Stimulated activated CD8-positive, alpha-beta memory T cell treated with anti-CD3 and anti-CD28 coated beads, Interleukin-12 subunit alpha, Interleukin-12 subunit beta, amount 100 ng/mL, for 24 hours (primary cell): Measurements from ENCODE around the gene PFKP.

Source experiments
- DNase-seq: peaks from one replicate; pipeline ENCODE4 v3.0.0-alpha.2; 2020; ENCODE audit errors: extremely low read depth

PFKP gene

DNA sequence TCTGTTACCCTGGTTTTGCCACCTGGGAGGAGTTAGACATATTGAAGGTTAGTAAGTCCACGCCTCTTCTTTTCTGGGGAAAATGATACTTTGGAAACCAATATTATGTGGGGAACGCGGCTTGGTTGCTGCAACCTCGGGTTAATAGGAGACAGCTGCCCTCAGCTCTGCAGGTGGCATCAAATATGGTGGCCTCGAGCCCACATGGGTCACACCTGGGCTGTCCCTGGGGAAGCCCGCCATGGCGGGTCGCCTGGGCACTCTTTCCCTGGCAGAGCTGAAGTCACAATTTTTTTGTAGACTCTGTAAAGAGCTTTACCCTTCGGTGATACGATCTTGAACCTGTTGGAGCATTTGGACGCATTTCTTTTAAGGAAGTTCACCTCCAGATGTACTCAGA lies 2.5 kb downstream of the PFKP start:
- no peak for DNase-seq

- DNase-seq = no peak
These were observed 4.3 kb downstream of the PFKP start for GRCh38 chr10:3071405-3072198.

GRCh38 chr10:3072641-3073360 lies 5.5 kb downstream of the PFKP start:
- no peak for DNase-seq

- DNase-seq = no peak
These were observed 6.9 kb downstream of the PFKP start for GRCh38 chr10:3074145-3074665.

- no peak for DNase-seq
These were observed 7.7 kb downstream of the PFKP start for GRCh38 chr10:3074985-3075600.

DNA sequence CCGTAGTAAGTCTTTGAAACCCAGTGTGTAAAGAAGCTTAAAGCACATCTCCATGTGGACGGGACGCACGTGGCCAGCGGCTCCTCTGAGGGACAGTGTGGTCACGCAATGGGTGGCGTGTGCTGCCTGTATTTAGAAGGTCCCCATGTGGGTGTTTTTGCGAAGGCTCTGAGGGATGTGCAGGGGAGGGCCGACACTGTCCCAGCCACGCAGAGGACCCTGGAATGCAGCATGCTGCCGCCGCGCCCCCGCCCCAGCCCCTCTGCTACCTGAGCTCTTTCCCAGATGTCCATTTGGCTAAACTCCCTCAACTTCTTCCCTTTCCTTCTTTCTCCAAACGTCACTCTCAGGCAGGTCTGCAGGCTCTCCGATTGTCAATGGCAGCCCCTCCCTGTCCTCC lies 8.8 kb downstream of the PFKP start:
- no peak for DNase-seq

DNA sequence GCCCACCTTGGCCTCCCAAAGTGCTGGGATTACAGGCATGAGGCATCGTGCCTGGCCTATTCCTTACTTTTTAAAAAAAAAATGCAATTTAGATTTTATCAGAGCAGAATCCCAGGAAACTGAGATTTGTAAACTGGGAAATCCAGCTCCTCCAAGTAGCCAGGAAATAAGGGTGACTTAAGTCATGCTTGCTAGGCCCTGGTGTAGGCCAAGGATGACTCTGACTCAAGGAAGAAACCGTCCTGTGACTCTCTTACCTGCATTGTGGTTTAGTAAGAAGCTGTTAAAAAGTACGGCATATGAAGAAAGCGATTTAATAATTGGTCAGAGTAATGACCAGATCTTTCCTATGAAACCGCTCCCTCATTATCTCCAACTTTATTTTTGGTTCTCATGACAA lies 10.2 kb downstream of the PFKP start:
- no peak for DNase-seq

GRCh38 chr10:3077940-3078630 lies 10.7 kb downstream of the PFKP start:
- no peak for DNase-seq

GRCh38 chr10:3081383-3081981 lies 14.1 kb downstream of the PFKP start:
- no peak for DNase-seq

GRCh38 chr10:3082290-3082689 lies 14.9 kb downstream of the PFKP start:
- DNase-seq = no peak

- no peak for DNase-seq
These were observed 18.6 kb downstream of the PFKP start for GRCh38 chr10:3085785-3086567.

- DNase-seq = no peak
These were observed 23.0 kb downstream of the PFKP start for GRCh38 chr10:3090388-3090787.

- no peak for DNase-seq
These were observed 23.8 kb downstream of the PFKP start for GRCh38 chr10:3090914-3091787.

- DNase-seq = no peak
These were observed 24.6 kb downstream of the PFKP start for GRCh38 chr10:3091921-3092320.

GRCh38 chr10:3093996-3094395 lies 26.6 kb downstream of the PFKP start:
- DNase-seq = no peak

GRCh38 chr10:3094609-3095036 lies 27.3 kb downstream of the PFKP start:
- DNase-seq = no peak

- no peak for DNase-seq
These were observed 28.2 kb downstream of the PFKP start for GRCh38 chr10:3095373-3096139.

- DNase-seq = no peak
These were observed 28.8 kb downstream of the PFKP start for GRCh38 chr10:3096149-3096548.

DNA sequence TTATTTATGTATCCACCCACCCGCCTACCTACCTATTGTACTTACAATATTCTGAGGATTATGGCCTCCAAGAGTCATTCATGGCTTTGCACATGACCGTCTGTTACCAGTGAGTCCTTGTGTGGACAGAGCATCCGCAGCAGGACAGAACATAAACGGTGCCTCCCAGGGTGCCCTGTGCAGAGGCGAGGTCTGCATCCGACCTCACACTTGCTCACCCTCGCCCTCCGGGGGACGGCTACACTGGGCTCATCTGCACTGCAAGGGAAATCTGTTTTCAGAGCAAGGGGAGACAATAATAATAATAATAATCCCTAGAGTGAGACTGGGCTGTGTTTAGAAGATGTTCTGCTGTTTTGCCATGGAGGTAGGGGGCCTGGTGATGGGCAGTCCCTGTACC lies 29.8 kb downstream of the PFKP start:
- no peak for DNase-seq
